ENCODE measurements around the gene TMEM131. TPM values are rescaled to one million over a fixed set of nuclear protein-coding genes. Genes with fewer than 3 reads are reported as not detected.

The TMEM131 gene
- total RNA-seq, 2 donors from 2014 or later: 39.0 to 43.0 TPM

GRCh38 chr2:97741251-97741650, 254.5 kb downstream of the TMEM131 start:
- Histone ChIP-seq H3K4me1 (ENCODE audit: control insufficient read depth, insufficient read depth, low read length) (no peaks in the 10 kb centered on the region), H3K27me3 (ENCODE audit: control insufficient read depth, insufficient read depth, low read length, poor library complexity, severe bottlenecking) (no peaks in the 10 kb centered on the region), H3K27ac (ENCODE audit: low read depth, low read length) (no peak overlapping the region), H3K36me3 (ENCODE audit: control insufficient read depth, insufficient read depth, low read length) (peaks cover 6% of the 10 kb centered on the region), H3K9me3 (ENCODE audit: control insufficient read depth, low read length) (no peaks in the 10 kb centered on the region), H3K9ac (ENCODE audit: extremely low read depth, low read length, poor library complexity, severe bottlenecking) (no peak overlapping the region), H3K4me3 (ENCODE audit: low read length) (no peak overlapping the region)
- H3K9me3 Mint-ChIP-seq: no peaks in the 10 kb centered on the region
- TF ChIP-seq, protein P1, sequence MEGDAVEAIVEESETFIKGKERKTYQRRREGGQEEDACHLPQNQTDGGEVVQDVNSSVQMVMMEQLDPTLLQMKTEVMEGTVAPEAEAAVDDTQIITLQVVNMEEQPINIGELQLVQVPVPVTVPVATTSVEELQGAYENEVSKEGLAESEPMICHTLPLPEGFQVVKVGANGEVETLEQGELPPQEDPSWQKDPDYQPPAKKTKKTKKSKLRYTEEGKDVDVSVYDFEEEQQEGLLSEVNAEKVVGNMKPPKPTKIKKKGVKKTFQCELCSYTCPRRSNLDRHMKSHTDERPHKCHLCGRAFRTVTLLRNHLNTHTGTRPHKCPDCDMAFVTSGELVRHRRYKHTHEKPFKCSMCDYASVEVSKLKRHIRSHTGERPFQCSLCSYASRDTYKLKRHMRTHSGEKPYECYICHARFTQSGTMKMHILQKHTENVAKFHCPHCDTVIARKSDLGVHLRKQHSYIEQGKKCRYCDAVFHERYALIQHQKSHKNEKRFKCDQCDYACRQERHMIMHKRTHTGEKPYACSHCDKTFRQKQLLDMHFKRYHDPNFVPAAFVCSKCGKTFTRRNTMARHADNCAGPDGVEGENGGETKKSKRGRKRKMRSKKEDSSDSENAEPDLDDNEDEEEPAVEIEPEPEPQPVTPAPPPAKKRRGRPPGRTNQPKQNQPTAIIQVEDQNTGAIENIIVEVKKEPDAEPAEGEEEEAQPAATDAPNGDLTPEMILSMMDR (conservative IDR thresholded peaks at IDR 0.05): no peak
- H3K4me3 Mint-ChIP-seq: no peak overlapping the region
- H3K36me3 Mint-ChIP-seq (ENCODE audit: low read depth): peaks cover 16% of the 10 kb centered on the region
- WGBS, 2 experiments (ENCODE audit: insufficient coverage in 1 of 2, insufficient read length in 1 of 2): 83 to 94% methylated on average over 2 to 20 of the region's 20 CpGs
- H3K4me1 Mint-ChIP-seq: peaks cover 6% of the 10 kb centered on the region
- no peak overlapping the region for H3K27ac Mint-ChIP-seq
- DNase-seq: no peak
- H3K27me3 Mint-ChIP-seq (ENCODE audit: insufficient read depth): peaks cover 4% of the 10 kb centered on the region

GRCh38 chr2:97740590-97741182, 255.1 kb downstream of the TMEM131 start:
- no peaks in the 10 kb centered on the region for H3K9me3 Mint-ChIP-seq
- TF ChIP-seq, protein P1 (conservative IDR thresholded peaks at IDR 0.05): peak; percentile 91
- peaks cover 6% of the 10 kb centered on the region for H3K36me3 ChIP-seq (ENCODE audit: control insufficient read depth, insufficient read depth, low read length)
- no peaks in the 10 kb centered on the region for H3K27me3 ChIP-seq (ENCODE audit: control insufficient read depth, insufficient read depth, low read length, poor library complexity, severe bottlenecking)
- no peak overlapping the region for H3K27ac ChIP-seq (ENCODE audit: low read depth, low read length)
- peak overlapping the region; percentile 17 for H3K27ac Mint-ChIP-seq
- H3K4me1 Mint-ChIP-seq: peaks cover 6% of the 10 kb centered on the region
- DNase-seq: peak; percentile 89
- H3K9ac ChIP-seq (ENCODE audit: extremely low read depth, low read length, poor library complexity, severe bottlenecking): no peak overlapping the region
- H3K27me3 Mint-ChIP-seq (ENCODE audit: insufficient read depth): peaks cover 4% of the 10 kb centered on the region
- no peak overlapping the region for H3K4me3 Mint-ChIP-seq
- peaks cover 16% of the 10 kb centered on the region for H3K36me3 Mint-ChIP-seq (ENCODE audit: low read depth)
- H3K9me3 ChIP-seq (ENCODE audit: control insufficient read depth, low read length): no peaks in the 10 kb centered on the region
- H3K4me1 ChIP-seq (ENCODE audit: control insufficient read depth, insufficient read depth, low read length): no peaks in the 10 kb centered on the region
- 58 to 73% methylated on average over 9 to 19 of the region's 19 CpGs for WGBS, 2 experiments (ENCODE audit: insufficient coverage in 1 of 2, insufficient read length in 1 of 2)
- H3K4me3 ChIP-seq (ENCODE audit: low read length): no peak overlapping the region

DNA sequence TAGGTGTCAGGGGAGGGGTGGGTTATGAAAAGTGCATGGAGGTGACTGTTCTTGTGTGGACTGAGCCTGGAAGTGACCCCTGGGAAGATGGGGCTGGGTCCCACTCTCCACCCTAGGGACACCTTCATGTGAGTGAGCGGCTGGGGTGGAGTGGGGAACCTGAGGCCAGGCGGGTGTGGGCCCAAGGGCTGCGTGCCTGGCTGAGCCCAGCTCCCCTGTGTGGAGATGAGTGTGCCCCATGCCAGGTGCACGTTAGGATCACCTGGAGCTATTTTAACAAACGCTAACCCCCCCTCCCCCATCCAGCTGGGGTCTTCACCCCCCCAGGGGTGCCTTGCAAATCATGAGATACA, 255.9 kb downstream of the TMEM131 start:
- peaks cover 6% of the 10 kb centered on the region for H3K4me1 Mint-ChIP-seq
- Histone ChIP-seq H3K27ac (ENCODE audit: low read depth, low read length) (no peak overlapping the region), H3K36me3 (ENCODE audit: control insufficient read depth, insufficient read depth, low read length) (peaks cover 6% of the 10 kb centered on the region), H3K9me3 (ENCODE audit: control insufficient read depth, low read length) (no peaks in the 10 kb centered on the region), H3K4me1 (ENCODE audit: control insufficient read depth, insufficient read depth, low read length) (no peaks in the 10 kb centered on the region), H3K4me3 (ENCODE audit: low read length) (no peak overlapping the region), H3K9ac (ENCODE audit: extremely low read depth, low read length, poor library complexity, severe bottlenecking) (no peak overlapping the region), H3K27me3 (ENCODE audit: control insufficient read depth, insufficient read depth, low read length, poor library complexity, severe bottlenecking) (no peaks in the 10 kb centered on the region)
- peaks cover 16% of the 10 kb centered on the region for H3K36me3 Mint-ChIP-seq (ENCODE audit: low read depth)
- H3K9me3 Mint-ChIP-seq: no peaks in the 10 kb centered on the region
- 89 to 100% methylated on average over 1 to 5 of the region's 5 CpGs for WGBS, 2 experiments (ENCODE audit: insufficient coverage in 1 of 2, insufficient read length in 1 of 2)
- peaks cover 4% of the 10 kb centered on the region for H3K27me3 Mint-ChIP-seq (ENCODE audit: insufficient read depth)
- no peak overlapping the region for H3K27ac Mint-ChIP-seq
- DNase-seq: no peak
- TF ChIP-seq, protein P1 (conservative IDR thresholded peaks at IDR 0.05): no peak
- H3K4me3 Mint-ChIP-seq: no peak overlapping the region

Data from endodermal cell (in vitro differentiated cells).